ENCODE results near the gene BRAT1. TPM values are rescaled to one million over a fixed set of nuclear protein-coding genes. Genes with fewer than 3 reads are reported as not detected.
"Not testable (repeated sequence)": the region's sequence is repeated elsewhere in the genome, so short reads cannot be mapped to it uniquely, and the experiment has no call there.

BRAT1 gene
- total RNA-seq, 1 experiment from 2014 or later, result 39.0 TPM

- DNase-seq (ENCODE audit: low read depth), result no peak
Measured at GRCh38 chr7:2564970-2565540, 9.7 kb upstream of the BRAT1 start.

- not testable (repeated sequence) for DNase-seq (ENCODE audit: low read depth)
Measured at GRCh38 chr7:2563955-2564354, 8.6 kb upstream of the BRAT1 start.

- no peak for DNase-seq (ENCODE audit: low read depth)
Measured at GRCh38 chr7:2559283-2559950, 4.1 kb upstream of the BRAT1 start.

GRCh38 chr7:2558629-2559282 is 3.4 kb upstream of the BRAT1 start, which contains the start of gene IQCE:
Gene IQCE, plus strand, starts transcription at chr7:2558979. Its CDS starts 203 bp downstream, at chr7:2559182.
- peak; percentile 86 for DNase-seq (ENCODE audit: low read depth)

GRCh38 chr7:2554661-2555111 is 638 bp downstream of the BRAT1 start:
- no peak for DNase-seq (ENCODE audit: low read depth)

- DNase-seq (ENCODE audit: low read depth), result no peak
Measured at GRCh38 chr7:2553831-2554581, 1.3 kb downstream of the BRAT1 start.

GRCh38 chr7:2553108-2553507 is 2.2 kb downstream of the BRAT1 start:
- DNase-seq (ENCODE audit: low read depth), result no peak

- no peak for DNase-seq (ENCODE audit: low read depth)
Measured at GRCh38 chr7:2551418-2551817, 3.9 kb downstream of the BRAT1 start.

- no peak for DNase-seq (ENCODE audit: low read depth)
Measured at GRCh38 chr7:2546776-2547586, 8.3 kb downstream of the BRAT1 start.

- no peak for DNase-seq (ENCODE audit: low read depth)
Measured at GRCh38 chr7:2545746-2546425, 9.4 kb downstream of the BRAT1 start.

GRCh38 chr7:2544541-2545188 is 10.7 kb downstream of the BRAT1 start:
- no peak for DNase-seq (ENCODE audit: low read depth)

- no peak for DNase-seq (ENCODE audit: low read depth)
Measured at GRCh38 chr7:2542916-2543871, 12.1 kb downstream of the BRAT1 start.

GRCh38 chr7:2542011-2542915 is 13.1 kb downstream of the BRAT1 start:
- no peak for DNase-seq (ENCODE audit: low read depth)

GRCh38 chr7:2541291-2542010 is 13.9 kb downstream of the BRAT1 start:
- no peak for DNase-seq (ENCODE audit: low read depth)

GRCh38 chr7:2540641-2541051 is 14.7 kb downstream of the BRAT1 start:
- no peak for DNase-seq (ENCODE audit: low read depth)

GRCh38 chr7:2540133-2540532 is 15.2 kb downstream of the BRAT1 start:
- DNase-seq (ENCODE audit: low read depth), result no peak
